Spinal cord (tissue), 10 donors: ENCODE data around the gene C2orf49. TPM values are rescaled to one million over a fixed set of nuclear protein-coding genes. Genes with fewer than 3 reads are reported as not detected.
A peak's percentile ranks its signal among the peaks of the same experiment; 100 is the strongest.

ENCODE experiments used
- DNase-seq, 6 donors: peaks; one replicate each; pipeline versions ENCODE4 v3.0.0 to v3.0.0-alpha.2; 2013 to 2015; ENCODE audit warnings: low spot score in 6 of 6, low read depth in 4 of 6
- H3K27ac ChIP-seq: one replicate; pipeline ENCODE4 v1.5.1; 2013; ENCODE audit warnings: low read depth, low read length, control low read depth
- H3K27me3 ChIP-seq: one replicate; pipeline ENCODE4 v1.6.1; 2013; ENCODE audit warnings: low read length; ENCODE audit not compliant: control insufficient read depth, insufficient read depth
- H3K36me3 ChIP-seq: one replicate; pipeline ENCODE4 v1.6.1; 2013; ENCODE audit warnings: low read length; ENCODE audit not compliant: control insufficient read depth, insufficient read depth
- H3K4me1 ChIP-seq: one replicate; pipeline ENCODE4 v1.6.1; 2013; ENCODE audit warnings: low read length; ENCODE audit not compliant: control insufficient read depth, insufficient read depth
- H3K4me3 ChIP-seq: one replicate; pipeline ENCODE4 v1.5.1; 2013; ENCODE audit warnings: low read depth, low read length, control low read depth
- H3K9me3 ChIP-seq: one replicate; pipeline ENCODE4 v1.6.1; 2013; ENCODE audit warnings: low read length; ENCODE audit not compliant: control insufficient read depth, insufficient read depth
- WGBS: methylation state at CpG from one replicate; pipeline ENCODE4 v1.1.5; 2013; ENCODE audit warnings: missing lambda C conversion rate; ENCODE audit not compliant: insufficient coverage; 5-methylcytosine and 5-hydroxymethylcytosine counted together
- long read RNA-seq, 4 donors: transcript quantifications; one replicate each; lab custom pipeline, GENCODE V29; 2026
- polyA plus RNA-seq, 2 donors: library from polyadenylated mRNA; unstranded; fragments of 120-200 nt; gene quantifications; one replicate each; pipeline ENCODE4 v1.2.1, GENCODE V29; 2013; ENCODE audit not compliant: insufficient read length in 2 of 2
- total RNA-seq, 2 donors: library from RNA; depleted of rRNA in 1 of 2; stranded (reverse); fragments of 120-200 nt in 1 of 2; fragments of >200 nt in 1 of 2; gene quantifications; one replicate each; pipeline versions ENCODE4 v1.2.3 to v1.2.4, GENCODE V29; 2013 to 2014
- donor health status: healthy.

The C2orf49 gene
- total RNA-seq, result 10 to 100 TPM; 22.3 to 23.2 TPM
- polyA plus RNA-seq, result 10 to 100 TPM; 22.2 to 27.5 TPM
- long read RNA-seq, donor 1, full-length matches to known transcripts, result 7 of 7 reads
- long read RNA-seq, donor 1, partial matches to known transcripts, result 0 of 7 reads
- long read RNA-seq, donor 1, other reads (novel, unspliced or antisense), result 0 of 7 reads
- long read RNA-seq, donor 2, full-length matches to known transcripts, result 5 of 5 reads
- long read RNA-seq, donor 2, partial matches to known transcripts, result 0 of 5 reads
- long read RNA-seq, donor 2, other reads (novel, unspliced or antisense), result 0 of 5 reads
- long read RNA-seq, donor 3, partial matches to known transcripts, result 0 of 2 reads
- long read RNA-seq, donor 3, other reads (novel, unspliced or antisense), result 0 of 2 reads
- long read RNA-seq, donor 4, full-length matches to known transcripts, result 9 of 14 reads
- long read RNA-seq, donor 4, partial matches to known transcripts, result 5 of 14 reads
- long read RNA-seq, donor 4, other reads (novel, unspliced or antisense), result 0 of 14 reads

- Histone ChIP-seq H3K4me3 (peak within 1 kb of the TSS; percentile 95), H3K27ac (peak within 1 kb of the TSS; percentile 97), H3K36me3 (peaks cover 6% of the 10 kb centered on the region), H3K4me1 (peaks cover 12% of the 10 kb centered on the region), H3K27me3 (no peaks in the 10 kb centered on the region), H3K9me3 (no peaks in the 10 kb centered on the region)
- under 1% methylated on average over 47 of the region's 58 CpGs for WGBS
- DNase-seq, result peak; percentile 89 to 98 (median 94)
Measured at GRCh38 chr2:105337122-105338019, at the start of gene C2orf49. TSS of gene C2orf49 (plus strand) at chr2:105337540. CDS start at chr2:105337588, 48 bp downstream.

GRCh38 chr2:105287692-105288091, 49.6 kb upstream of the C2orf49 start:
- DNase-seq, result peak in 2 of 6 donors; percentile 17 to 31
- Histone ChIP-seq H3K27me3 (no peaks in the 10 kb centered on the region), H3K27ac (no peak overlapping the region), H3K9me3 (no peaks in the 10 kb centered on the region), H3K4me3 (no peak overlapping the region), H3K4me1 (no peaks in the 10 kb centered on the region), H3K36me3 (peaks cover 25% of the 10 kb centered on the region)
- WGBS, result no CpG with 5 or more reads among the region's 5 CpGs

- Histone ChIP-seq H3K27ac (no peak overlapping the region), H3K36me3 (peaks cover 25% of the 10 kb centered on the region), H3K27me3 (no peaks in the 10 kb centered on the region), H3K9me3 (no peaks in the 10 kb centered on the region), H3K4me1 (no peaks in the 10 kb centered on the region), H3K4me3 (no peak overlapping the region)
- WGBS, result 77% methylated on average over 6 of the region's 7 CpGs
- no peak for DNase-seq
Measured at GRCh38 chr2:105288133-105288532, 49.2 kb upstream of the C2orf49 start.

- DNase-seq, result no peak
- Histone ChIP-seq H3K9me3 (no peaks in the 10 kb centered on the region), H3K36me3 (peaks cover 19% of the 10 kb centered on the region), H3K4me3 (no peak overlapping the region), H3K27me3 (no peaks in the 10 kb centered on the region), H3K27ac (no peak overlapping the region), H3K4me1 (peaks cover 3% of the 10 kb centered on the region)
- 100% methylated on average over 1 of the region's 6 CpGs for WGBS
Measured at GRCh38 chr2:105290981-105291660, 46.2 kb upstream of the C2orf49 start.

GRCh38 chr2:105291981-105292380, 45.4 kb upstream of the C2orf49 start:
- Histone ChIP-seq H3K27ac (no peak overlapping the region), H3K4me1 (peaks cover 3% of the 10 kb centered on the region), H3K4me3 (no peak overlapping the region), H3K27me3 (no peaks in the 10 kb centered on the region), H3K9me3 (no peaks in the 10 kb centered on the region), H3K36me3 (peaks cover 19% of the 10 kb centered on the region)
- no peak for DNase-seq
- no CpG with 5 or more reads among the region's 2 CpGs for WGBS

- H3K4me3 ChIP-seq, result no peak overlapping the region
- 74% methylated on average over 6 of the region's 6 CpGs for WGBS
- H3K27ac ChIP-seq, result no peak overlapping the region
- peaks cover 3% of the 10 kb centered on the region for H3K4me1 ChIP-seq
- H3K9me3 ChIP-seq, result no peaks in the 10 kb centered on the region
- DNase-seq, result no peak
- H3K27me3 ChIP-seq, result no peaks in the 10 kb centered on the region
- H3K36me3 ChIP-seq, result peaks cover 21% of the 10 kb centered on the region
Measured at GRCh38 chr2:105294046-105294445, 43.3 kb upstream of the C2orf49 start.

- WGBS, result 6% methylated on average over 2 of the region's 5 CpGs
- Histone ChIP-seq H3K27ac (no peak overlapping the region), H3K4me3 (no peak overlapping the region), H3K4me1 (peaks cover 3% of the 10 kb centered on the region), H3K27me3 (no peaks in the 10 kb centered on the region), H3K9me3 (no peaks in the 10 kb centered on the region), H3K36me3 (peaks cover 21% of the 10 kb centered on the region)
- peak; percentile 24 to 89 (median 61) for DNase-seq
Measured at GRCh38 chr2:105294844-105295481, 42.4 kb upstream of the C2orf49 start.

- Histone ChIP-seq H3K4me1 (peaks cover 3% of the 10 kb centered on the region), H3K27me3 (no peaks in the 10 kb centered on the region), H3K27ac (no peak overlapping the region), H3K9me3 (no peaks in the 10 kb centered on the region), H3K36me3 (peaks cover 14% of the 10 kb centered on the region), H3K4me3 (no peak overlapping the region)
- no peak for DNase-seq
- WGBS, result 93% methylated on average over 3 of the region's 7 CpGs
Measured at GRCh38 chr2:105296017-105296611, 41.2 kb upstream of the C2orf49 start.
